K562 (cell line): ENCODE results near the gene EFEMP2. TPM values are rescaled to one million over a fixed set of nuclear protein-coding genes. Genes with fewer than 3 reads are reported as not detected.

ENCODE experiments used
- CAMTA2 ChIP-seq: fragments of 250-450 bp; sonication (Bioruptor Pico); conservative IDR thresholded peaks from 2 replicates; pipeline ENCODE4 v1.5.1; 2022
- FOXK1 ChIP-seq: sonication (generic); formaldehyde crosslinking; IDR thresholded peaks from 2 replicates; pipeline ENCODE4 v1.8.0; 2022; ENCODE audit warnings: missing genetic modification reagents, mild to moderate bottlenecking, borderline replicate concordance
- HSF4 ChIP-seq: fragments of 250-450 bp; sonication (Bioruptor Pico); IDR thresholded peaks from 2 replicates; pipeline ENCODE4 v2.1.2; 2022; ENCODE audit warnings: mild to moderate bottlenecking, moderate library complexity, borderline replicate concordance
- MCM7 ChIP-seq, 2 experiments: fragments of 450-650 bp; IDR thresholded peaks; 2 replicates each; pipeline ENCODE4 v1.6.1; 2016 to 2018
- PYGO2 ChIP-seq: fragments of 450-650 bp; IDR thresholded peaks from 2 replicates; pipeline ENCODE4 v1.6.1; 2016; ENCODE audit warnings: mild to moderate bottlenecking, missing genetic modification characterization, moderate library complexity, missing compliant biosample characterization
- TCF3 ChIP-seq: sonication (generic); formaldehyde crosslinking; IDR thresholded peaks from 2 replicates; pipeline ENCODE4 v1.4.0; 2020; ENCODE audit warnings: mild to moderate bottlenecking, missing genetic modification reagents
- ZNF232 ChIP-seq: sonication (generic); formaldehyde crosslinking; IDR thresholded peaks from 2 replicates; pipeline ENCODE4 v1.8.0; 2022; ENCODE audit warnings: mild to moderate bottlenecking, missing genetic modification reagents
- polyA plus RNA-seq, 8 experiments: library from polyadenylated mRNA; depleted of rRNA in 4 of 8; stranded (reverse) in 5 of 8; unstranded in 3 of 8; fragments of >200 nt; fragmentation: Nextera tagmentation in 2 of 8; fragmentation: Illumina TruSeq in 1 of 8; extraction: Ambion mirVana in 2 of 8; extraction: Trizol in 1 of 8; gene quantifications; 2 replicates each; pipeline versions ENCODE4 v1.2.1 to v1.2.3, GENCODE V29; 2011 to 2014; ENCODE audit warnings: inconsistent platforms in 1 of 8, missing spikeins in 1 of 8
- total RNA-seq, 7 experiments: library from RNA; depleted of rRNA in 6 of 7; stranded (reverse); fragments of >200 nt in 6 of 7; fragmentation: Illumina TruSeq in 2 of 7; extraction: Trizol in 2 of 7; gene quantifications; 2 replicates each; pipeline versions ENCODE4 v1.2.1 to v1.2.3, GENCODE V29; 2011 to 2021; ENCODE audit warnings: low replicate concordance in 1 of 7
- TF ChIP-seq, protein P1 (sequence below): IDR thresholded peaks from 2 replicates; pipeline ENCODE4 v1.6.1; 2016; ENCODE audit warnings: missing genetic modification characterization, missing compliant biosample characterization
- TF ChIP-seq, protein P2 (sequence below), 2 experiments: fragments of 450-650 bp; IDR thresholded peaks; 2 replicates each; pipeline ENCODE4 v1.6.1; 2016; ENCODE audit warnings: mild to moderate bottlenecking in 2 of 2, borderline replicate concordance in 1 of 2, low read depth in 1 of 2, moderate library complexity in 1 of 2
- TF ChIP-seq, protein P3 (sequence below), 2 experiments: fragments of 450-650 bp in 1 of 2; IDR thresholded peaks; 2 replicates each; pipeline ENCODE4 v1.6.1; 2011 to 2017; ENCODE audit warnings: low read depth in 2 of 2, antibody characterized with exemption in 1 of 2, borderline replicate concordance in 1 of 2, low read length in 1 of 2, mild to moderate bottlenecking in 1 of 2, mixed read lengths in 1 of 2; ENCODE audit not compliant: control insufficient read depth in 1 of 2
- TF ChIP-seq, protein P4 (sequence below): fragments of 450-650 bp; formaldehyde crosslinking; IDR thresholded peaks from 2 replicates; pipeline ENCODE4 v1.4.0; 2022; ENCODE audit warnings: missing genetic modification characterization
- TF ChIP-seq, protein P5 (sequence below): sonication (generic); formaldehyde crosslinking; IDR thresholded peaks from 2 replicates; pipeline ENCODE4 v1.8.0; 2022; ENCODE audit warnings: mild to moderate bottlenecking, missing genetic modification reagents

The EFEMP2 gene
- total and polyA plus RNA-seq, 9 of the 15 experiments (the other 6 are each of a cell fraction or from before 2014, with no cell fraction given): 0.07 to 2.9 (median 0.69) TPM; not detected in 1

DNA sequence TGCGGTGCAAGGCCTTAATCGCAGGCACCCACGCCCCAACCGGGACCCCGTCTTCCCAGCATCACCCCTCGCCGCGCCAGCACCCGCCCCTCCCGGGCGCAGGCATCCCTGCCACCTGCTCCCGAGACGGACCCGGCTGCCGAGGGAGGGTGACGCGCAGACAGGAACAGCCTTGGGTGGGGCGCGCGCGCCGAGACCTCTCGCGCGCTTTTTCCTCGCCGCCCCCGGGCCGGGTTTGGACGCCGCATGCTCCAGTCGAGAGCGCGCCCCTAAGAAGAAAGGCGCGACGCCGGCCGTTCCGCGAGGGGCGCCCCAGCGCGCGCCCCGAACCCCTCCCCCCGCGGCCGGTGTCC is 15.1 kb downstream of the EFEMP2 start (continued):
- TF ChIP-seq, protein P1, sequence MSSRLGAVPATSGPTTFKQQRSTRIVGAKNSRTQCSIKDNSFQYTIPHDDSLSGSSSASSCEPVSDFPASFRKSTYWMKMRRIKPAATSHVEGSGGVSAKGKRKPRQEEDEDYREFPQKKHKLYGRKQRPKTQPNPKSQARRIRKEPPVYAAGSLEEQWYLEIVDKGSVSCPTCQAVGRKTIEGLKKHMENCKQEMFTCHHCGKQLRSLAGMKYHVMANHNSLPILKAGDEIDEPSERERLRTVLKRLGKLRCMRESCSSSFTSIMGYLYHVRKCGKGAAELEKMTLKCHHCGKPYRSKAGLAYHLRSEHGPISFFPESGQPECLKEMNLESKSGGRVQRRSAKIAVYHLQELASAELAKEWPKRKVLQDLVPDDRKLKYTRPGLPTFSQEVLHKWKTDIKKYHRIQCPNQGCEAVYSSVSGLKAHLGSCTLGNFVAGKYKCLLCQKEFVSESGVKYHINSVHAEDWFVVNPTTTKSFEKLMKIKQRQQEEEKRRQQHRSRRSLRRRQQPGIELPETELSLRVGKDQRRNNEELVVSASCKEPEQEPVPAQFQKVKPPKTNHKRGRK (tag): no peak
- TF ChIP-seq MCM7 (IDR thresholded peaks at IDR 0.05) (no peak), PYGO2 (no peak), TCF3 (no peak; the same call in 1 of the 2 replicates), ZNF232 (CRISPR knock-in tag) (no peak), HSF4 (no peak), FOXK1 (CRISPR knock-in tag) (no peak), CAMTA2 (CRISPR knock-in tag) (no peak)
- TF ChIP-seq, protein P2, sequence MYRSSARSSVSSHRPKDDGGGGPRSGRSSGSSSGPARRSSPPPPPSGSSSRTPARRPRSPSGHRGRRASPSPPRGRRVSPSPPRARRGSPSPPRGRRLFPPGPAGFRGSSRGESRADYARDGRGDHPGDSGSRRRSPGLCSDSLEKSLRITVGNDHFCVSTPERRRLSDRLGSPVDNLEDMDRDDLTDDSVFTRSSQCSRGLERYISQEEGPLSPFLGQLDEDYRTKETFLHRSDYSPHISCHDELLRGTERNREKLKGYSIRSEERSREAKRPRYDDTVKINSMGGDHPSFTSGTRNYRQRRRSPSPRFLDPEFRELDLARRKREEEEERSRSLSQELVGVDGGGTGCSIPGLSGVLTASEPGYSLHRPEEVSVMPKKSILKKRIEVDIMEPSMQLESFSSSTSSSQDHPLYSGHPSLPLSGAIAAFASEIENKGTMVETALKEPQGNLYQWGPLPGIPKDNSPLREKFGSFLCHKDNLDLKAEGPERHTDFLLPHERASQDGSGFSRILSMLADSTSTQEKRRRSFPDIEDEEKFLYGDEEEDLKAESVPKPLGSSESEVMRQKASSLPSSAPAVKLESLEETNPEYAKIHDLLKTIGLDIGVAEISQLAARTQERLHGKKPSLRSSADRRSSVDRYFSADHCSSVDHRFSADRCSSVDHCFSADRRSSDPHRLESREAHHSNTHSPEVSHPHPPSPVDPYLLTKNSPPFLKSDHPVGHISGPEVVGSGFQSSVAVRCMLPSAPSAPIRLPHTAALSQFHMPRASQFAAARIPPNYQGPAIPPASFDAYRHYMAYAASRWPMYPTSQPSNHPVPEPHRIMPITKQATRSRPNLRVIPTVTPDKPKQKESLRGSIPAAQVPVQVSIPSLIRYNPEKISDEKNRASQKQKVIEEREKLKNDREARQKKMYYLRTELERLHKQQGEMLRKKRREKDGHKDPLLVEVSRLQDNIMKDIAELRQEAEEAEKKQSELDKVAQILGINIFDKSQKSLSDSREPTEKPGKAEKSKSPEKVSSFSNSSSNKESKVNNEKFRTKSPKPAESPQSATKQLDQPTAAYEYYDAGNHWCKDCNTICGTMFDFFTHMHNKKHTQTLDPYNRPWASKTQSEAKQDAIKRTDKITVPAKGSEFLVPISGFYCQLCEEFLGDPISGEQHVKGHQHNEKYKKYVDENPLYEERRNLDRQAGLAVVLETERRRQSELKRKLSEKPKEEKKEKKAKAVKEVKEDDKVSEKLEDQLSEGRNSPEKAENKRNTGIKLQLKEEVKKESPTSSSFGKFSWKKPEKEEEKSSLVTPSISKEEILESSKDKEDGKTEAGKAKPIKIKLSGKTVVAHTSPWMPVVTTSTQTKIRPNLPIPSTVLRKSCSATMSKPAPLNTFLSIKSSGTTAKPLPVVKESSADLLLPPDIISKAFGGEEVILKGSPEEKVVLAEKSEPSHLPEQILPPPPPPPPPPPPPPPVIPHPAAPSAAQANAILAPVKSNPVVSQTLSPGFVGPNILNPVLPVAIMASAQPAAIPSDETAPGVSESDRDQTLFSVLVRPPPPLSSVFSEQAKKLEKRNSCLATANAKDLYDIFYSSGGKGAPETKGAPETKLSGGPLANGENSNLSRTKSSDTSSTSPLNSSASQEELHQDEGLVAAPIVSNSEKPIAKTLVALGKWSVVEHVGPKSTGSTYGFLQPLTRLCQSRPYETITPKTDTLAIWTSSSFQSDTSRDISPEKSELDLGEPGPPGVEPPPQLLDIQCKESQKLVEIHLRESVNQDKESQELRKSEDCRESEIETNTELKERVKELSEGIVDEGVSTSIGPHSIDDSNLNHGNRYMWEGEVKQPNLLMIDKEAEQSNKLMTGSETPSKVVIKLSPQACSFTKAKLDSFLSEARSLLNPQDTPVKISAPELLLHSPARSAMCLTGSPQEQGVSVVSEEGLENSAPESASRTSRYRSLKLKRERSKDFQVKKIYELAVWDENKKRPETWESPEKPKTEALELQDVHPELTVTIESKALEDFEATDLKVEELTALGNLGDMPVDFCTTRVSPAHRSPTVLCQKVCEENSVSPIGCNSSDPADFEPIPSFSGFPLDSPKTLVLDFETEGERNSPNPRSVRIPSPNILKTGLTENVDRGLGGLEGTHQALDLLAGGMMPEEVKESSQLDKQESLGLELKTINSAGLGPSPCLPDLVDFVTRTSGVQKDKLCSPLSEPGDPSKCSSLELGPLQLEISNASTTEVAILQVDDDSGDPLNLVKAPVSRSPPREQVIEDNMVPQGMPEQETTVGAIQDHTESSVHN (IDR thresholded peaks at IDR 0.05; ENCODE audit: borderline replicate concordance in 1 of 2, low read depth in 1 of 2): no peak
- TF ChIP-seq, protein P3, sequence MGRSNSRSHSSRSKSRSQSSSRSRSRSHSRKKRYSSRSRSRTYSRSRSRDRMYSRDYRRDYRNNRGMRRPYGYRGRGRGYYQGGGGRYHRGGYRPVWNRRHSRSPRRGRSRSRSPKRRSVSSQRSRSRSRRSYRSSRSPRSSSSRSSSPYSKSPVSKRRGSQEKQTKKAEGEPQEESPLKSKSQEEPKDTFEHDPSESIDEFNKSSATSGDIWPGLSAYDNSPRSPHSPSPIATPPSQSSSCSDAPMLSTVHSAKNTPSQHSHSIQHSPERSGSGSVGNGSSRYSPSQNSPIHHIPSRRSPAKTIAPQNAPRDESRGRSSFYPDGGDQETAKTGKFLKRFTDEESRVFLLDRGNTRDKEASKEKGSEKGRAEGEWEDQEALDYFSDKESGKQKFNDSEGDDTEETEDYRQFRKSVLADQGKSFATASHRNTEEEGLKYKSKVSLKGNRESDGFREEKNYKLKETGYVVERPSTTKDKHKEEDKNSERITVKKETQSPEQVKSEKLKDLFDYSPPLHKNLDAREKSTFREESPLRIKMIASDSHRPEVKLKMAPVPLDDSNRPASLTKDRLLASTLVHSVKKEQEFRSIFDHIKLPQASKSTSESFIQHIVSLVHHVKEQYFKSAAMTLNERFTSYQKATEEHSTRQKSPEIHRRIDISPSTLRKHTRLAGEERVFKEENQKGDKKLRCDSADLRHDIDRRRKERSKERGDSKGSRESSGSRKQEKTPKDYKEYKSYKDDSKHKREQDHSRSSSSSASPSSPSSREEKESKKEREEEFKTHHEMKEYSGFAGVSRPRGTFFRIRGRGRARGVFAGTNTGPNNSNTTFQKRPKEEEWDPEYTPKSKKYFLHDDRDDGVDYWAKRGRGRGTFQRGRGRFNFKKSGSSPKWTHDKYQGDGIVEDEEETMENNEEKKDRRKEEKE (IDR thresholded peaks at IDR 0.05; ENCODE audit: borderline replicate concordance in 1 of 2, control insufficient read depth in 1 of 2, low read depth in 2 of 2, low read length in 1 of 2): 0 out of 4 replicates have a peak, but pooled peaks of 1 of the 2 experiments have one; percentile 58
- TF ChIP-seq, protein P4, sequence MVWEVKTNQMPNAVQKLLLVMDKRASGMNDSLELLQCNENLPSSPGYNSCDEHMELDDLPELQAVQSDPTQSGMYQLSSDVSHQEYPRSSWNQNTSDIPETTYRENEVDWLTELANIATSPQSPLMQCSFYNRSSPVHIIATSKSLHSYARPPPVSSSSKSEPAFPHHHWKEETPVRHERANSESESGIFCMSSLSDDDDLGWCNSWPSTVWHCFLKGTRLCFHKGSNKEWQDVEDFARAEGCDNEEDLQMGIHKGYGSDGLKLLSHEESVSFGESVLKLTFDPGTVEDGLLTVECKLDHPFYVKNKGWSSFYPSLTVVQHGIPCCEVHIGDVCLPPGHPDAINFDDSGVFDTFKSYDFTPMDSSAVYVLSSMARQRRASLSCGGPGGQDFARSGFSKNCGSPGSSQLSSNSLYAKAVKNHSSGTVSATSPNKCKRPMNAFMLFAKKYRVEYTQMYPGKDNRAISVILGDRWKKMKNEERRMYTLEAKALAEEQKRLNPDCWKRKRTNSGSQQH (CRISPR knock-in tag): no peak
- TF ChIP-seq, protein P5, sequence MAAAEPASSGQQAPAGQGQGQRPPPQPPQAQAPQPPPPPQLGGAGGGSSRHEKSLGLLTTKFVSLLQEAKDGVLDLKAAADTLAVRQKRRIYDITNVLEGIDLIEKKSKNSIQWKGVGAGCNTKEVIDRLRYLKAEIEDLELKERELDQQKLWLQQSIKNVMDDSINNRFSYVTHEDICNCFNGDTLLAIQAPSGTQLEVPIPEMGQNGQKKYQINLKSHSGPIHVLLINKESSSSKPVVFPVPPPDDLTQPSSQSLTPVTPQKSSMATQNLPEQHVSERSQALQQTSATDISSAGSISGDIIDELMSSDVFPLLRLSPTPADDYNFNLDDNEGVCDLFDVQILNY (CRISPR knock-in tag): no peak
